Stimulated activated CD8-positive, alpha-beta memory T cell treated with anti-CD3 and anti-CD28 coated beads, Interleukin-4, amount 100 ng/mL, for 1 hour (primary cell): ENCODE results near the gene CSPG5.

Experiments used
- DNase-seq, 2 donors: peaks; one replicate each; pipeline ENCODE4 v3.0.0-alpha.2; 2020; ENCODE audit warnings: low read depth in 2 of 2, low spot score in 1 of 2

The CSPG5 gene

DNA sequence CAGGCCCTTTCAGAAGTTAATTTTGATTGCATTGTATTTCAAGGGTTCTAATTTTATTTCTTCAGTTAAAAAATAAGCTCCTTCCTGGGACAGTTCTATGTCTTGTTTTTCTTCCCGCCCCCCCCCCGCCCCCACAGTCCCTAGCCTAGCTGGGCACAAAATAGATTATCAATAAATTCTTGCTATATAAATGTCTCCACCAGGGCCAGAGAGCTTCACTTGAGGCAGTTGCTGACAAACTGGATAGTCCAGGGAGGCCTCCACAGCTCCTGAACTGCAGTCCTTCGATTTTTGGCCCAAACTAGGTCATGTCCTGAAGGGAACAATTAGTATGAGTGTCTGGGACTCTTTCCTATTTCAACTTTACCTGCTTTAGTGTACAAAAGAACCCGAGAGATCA lies 9.9 kb upstream of the CSPG5 start:
- no peak for DNase-seq

DNA sequence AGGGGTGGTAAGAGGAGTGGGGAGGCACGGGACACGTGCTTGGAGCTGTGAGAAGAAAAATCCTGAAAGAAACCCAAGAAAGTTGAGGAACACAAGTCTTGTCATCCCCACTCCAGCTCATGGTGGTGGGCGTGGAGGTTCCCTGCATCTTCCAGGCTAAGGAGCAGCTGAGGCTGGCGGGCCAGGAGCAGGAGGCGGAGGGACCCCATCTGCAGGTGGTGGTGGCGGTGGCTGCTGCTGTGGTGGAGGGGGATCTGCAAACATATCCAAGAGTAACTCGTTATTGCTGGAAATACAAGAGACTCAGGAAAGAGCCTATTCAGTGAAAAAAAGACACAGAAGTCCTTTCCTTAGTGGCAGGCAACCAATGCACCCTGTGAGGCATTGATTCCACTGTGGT lies 9.4 kb upstream of the CSPG5 start:
- no peak for DNase-seq

DNA sequence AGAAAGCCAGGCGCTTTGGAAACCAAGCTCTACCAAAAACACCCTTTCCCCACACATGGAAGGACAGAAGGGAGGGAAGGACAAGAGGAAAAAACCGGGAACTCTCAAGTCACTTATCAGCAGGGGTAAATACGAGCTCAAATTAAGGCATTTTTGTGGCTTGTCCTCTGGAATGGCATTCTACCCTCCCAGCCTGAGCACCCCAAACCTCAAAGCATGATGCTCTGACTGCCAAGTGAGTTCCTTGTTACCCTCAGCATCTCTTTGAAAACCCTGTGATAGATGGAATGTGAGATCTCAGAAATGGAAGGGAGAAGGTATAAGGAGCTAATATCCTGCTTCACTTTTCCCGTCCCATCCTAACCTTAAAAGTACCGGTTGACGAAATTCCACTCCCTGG lies 8.1 kb upstream of the CSPG5 start:
- DNase-seq: no peak

DNA sequence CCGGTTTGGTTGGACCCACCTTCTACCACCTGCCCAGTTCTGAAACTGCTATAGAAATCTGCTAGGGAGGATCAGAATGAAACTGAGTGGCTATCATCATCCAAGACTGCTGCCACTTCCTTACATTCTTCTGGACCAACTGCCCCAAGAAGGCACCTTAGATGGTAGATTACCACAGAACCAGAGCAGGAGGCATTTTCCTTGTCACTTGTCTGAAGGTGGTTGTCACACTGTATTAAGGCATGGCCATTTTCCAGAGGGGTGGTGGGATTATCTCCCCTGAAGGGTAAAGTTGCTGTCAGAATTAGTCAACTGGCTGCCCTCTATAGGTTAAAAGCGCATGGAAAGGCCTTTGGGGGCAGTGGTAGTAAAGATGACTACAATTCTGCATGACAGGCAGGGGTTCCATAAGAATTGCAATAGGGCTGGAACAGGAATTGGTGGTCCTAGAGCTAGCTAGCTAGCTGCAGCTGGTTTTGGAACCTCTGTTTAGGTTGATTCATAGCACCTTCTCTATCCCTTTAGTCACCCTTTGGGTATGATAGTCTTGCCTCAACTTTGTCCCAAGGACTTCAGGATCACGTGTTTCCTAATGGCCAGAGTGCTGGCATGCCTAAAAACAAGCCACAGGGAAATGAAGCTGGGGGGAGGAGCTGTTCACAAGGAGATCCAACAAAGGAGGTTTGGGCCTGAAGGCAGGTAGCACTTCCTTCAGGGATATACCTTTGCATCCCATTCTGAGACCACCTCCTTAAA lies 4.8 kb upstream of the CSPG5 start:
- DNase-seq: no peak

DNA sequence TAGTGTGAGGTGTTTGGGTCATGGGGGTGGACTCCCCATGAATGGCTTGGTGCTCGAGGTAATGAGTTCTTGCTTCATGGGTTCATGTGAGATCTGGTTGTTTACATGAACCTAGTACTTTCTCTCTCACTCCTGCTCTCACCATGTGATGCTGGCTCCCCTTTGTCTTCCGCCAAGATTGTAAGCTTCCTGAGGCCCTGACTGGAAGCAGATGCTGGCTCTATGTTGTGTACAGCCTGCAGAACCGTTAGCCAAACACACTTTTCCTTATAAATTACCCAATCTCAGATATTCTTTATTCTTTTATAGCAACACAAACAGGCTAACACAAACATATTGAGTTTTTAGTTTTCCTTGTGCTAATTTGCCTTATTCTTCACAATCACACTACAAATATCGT lies 3.2 kb upstream of the CSPG5 start:
- DNase-seq: no peak

DNA sequence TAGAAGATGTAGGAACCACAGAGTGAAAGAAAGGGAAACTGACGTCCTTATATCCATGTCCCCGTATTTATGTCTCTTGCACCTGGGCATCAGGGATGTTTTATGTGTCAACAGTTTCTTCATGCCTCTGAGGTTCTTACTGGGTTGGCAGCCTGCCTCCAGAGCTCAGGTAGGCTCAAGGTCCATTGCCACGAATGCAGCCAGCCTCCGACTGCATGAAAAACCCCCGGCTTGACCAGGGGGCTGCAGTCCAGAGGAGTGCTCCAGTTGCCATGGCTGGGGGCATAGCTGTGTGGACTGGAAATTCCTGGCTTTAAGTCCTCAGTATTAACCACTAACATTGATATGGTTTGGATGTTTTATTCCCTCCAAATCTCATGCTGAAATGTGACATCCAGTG lies 2.8 kb upstream of the CSPG5 start:
- DNase-seq: no peak

DNA sequence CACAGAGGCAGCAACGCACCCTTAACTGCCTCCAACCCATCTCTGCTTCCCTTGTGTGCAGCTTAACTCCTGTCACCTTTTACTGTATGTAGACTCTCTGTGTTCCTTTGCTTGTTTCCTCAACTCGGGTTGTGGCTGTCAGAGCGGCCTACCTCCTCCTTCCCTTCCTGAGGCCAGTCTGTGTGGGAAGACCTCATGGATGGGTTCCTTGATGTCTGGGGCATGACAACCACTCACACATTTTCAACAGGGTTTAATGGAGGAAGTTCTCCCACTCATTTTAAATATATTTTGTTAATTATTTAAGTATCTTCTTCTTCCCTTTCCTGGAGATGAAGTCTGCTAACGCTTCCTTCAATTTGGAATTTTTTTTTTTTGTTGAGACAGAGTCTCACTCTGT lies 1.8 kb upstream of the CSPG5 start:
- DNase-seq: no peak

DNA sequence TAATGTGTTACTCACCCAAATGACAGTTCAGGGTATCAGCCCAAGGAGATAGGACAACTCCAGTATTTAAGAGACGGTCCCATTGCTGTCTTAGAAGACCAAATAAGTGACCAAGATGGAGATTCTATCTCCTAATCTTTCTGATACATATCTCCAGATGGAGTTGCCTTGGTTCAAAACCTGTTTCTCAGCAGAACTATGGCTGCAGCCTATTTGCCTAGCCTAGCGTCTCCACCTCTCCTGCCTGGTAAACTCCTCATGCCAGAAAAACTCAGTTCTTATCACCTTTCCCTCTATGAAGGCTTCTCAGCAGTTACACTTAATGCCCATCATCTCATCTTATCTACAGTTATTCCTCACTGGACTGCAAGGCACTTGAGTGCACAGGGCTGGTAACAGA lies 1.2 kb upstream of the CSPG5 start:
- no peak for DNase-seq

DNA sequence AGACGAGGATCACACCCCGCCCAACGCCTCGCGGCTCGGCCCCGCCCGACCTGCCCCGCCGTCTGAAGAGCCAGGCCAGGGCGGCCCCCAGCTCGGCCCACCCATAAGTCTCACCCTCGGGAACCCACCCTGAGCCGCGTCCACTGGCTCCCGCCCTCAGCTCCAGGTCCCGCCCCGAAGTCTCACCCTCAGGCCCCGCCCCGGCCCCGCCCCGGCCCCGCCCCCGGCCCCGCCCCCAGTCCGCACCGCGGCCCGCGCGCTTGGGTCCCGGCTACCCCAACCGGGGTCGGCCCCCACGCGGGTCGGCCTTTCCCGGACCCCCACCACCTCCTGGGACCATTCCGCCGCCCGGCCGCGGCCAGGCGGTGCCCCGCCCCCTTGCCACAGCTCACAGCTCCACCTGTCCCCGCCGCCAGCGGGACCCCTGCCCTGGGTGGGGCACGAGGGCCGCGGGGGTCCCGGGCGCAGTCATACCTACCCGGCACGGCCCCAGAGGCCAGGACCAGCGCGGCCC lies 489 bp downstream of the CSPG5 start:
- DNase-seq: no peak

DNA sequence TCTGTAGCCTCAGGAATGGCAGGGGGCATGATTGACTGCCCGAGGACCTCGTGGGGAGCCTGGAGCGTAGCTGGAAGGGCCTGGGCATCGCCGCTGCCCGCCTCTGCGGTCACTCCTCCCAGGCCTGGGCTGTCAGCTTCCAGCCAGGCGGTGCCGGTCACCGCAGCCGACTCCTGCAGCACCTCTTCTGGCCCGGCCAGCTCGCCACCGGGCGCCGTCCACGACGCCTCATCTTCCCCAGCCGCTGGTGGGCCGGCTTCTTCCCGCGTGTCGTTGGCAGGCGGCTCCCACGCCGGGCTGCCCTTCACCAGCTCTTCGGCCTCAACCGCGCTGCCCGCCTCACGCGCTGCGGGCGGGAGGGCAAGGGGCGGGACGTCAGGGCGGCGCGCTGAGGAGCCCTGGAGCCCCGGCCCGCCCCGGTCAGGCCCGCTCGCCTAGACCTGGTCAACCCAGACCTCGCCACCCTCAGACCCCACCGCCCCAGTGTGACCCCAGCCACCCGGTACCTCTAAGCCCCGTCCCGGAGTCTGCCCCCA lies 1.0 kb downstream of the CSPG5 start:
- DNase-seq: no peak

DNA sequence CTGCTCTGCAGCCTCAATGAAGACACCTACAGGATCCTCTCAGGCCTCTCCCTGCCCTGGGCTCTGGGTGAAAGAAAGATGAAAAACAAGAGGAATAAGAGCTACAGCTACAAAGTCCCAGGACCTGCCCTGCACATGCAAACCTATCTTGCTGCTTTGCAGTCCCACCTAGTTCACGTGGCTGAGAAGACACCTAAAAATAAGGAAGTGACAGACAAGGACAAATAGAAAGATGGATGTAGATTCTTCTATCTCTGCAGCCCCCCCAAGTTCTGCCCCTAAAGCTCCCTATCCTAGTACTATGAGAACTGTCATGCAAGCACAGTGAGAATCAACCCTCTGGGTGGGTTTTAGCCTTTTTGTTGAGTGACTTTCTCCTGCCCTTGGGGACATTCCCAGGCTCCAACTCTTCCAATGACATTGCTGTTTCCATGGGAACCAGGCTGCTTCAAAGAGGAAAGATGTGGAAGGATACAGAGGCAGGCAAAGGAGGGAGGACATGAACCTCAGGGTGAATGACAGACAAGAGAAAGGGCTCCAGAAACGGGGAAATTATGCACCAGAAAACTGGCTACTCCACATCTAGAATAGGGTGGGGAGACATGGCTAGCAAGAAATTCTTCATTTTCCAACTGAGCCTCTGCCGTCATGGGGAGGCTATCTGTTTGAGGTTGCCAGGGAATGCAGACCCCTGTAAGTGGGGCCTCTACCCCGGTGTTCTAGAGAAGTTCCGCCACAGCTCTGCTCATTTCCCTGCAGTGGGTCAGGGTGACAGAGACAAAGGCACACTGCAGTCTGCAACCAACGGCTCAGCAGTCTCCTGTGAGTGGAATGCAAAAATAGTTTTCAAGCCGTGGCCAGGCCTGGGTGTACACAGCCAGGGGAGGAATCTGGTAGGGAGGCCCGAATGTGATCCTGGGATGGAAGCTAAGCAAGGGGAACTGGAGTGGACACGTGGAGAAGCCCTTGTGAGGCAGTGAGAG lies 5.2 kb downstream of the CSPG5 start:
- DNase-seq: no peak

DNA sequence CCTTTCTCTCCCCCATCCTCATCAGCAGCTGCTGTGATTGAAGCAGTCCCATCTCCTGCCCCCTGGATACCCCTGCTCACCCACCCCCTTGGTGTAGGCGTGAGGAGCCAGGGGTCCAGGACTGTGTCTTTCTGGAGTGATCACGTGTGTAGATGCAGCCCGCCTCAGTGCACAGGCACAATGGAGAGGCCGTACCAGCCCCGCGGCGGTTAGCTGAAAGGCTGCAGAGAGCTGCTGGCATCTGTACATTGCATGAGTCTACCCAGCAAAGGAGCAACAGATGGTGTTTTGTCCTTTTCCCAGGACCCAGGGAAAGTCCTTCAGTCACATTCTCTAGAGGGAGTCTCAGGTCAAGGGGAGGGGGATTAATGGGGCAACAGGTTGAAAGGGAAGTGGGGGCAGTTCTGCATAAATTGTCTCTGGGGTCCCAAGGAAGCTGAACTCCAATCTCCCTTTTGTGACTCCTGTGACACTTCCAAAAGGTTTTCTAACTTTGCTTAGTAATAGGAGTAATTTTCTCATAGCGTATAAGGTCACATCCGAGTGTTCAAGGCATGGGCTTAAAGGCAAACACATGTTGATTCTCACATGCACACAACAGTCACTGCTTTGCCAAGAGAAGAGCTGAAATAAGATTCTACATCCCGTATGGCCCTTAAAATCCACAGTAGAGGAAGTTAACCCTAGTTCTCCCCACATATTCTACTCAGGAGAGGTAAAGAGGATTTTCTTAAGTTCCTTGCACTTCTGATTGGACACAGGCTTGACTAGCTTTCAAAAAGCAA lies 7.1 kb downstream of the CSPG5 start:
- DNase-seq: no peak

DNA sequence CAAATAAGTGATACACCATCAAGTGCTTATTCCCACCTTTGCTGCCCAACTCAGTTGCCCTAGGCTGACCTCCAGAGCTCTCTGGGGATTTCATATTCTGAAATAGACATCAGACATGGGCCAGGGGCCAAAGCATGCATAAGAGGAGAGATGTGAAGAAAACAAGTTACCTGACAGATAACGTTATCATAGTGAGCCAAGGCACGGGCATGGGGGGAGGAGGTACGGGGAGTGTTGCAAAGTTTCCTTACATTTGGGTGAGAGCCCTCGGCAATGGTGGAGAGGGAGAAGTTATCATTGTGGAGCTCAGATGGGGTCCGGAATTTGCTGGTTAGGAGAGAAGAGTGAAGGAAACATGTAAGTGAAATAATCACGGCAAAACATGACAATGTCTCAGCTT lies 9.8 kb downstream of the CSPG5 start:
- DNase-seq: no peak

DNA sequence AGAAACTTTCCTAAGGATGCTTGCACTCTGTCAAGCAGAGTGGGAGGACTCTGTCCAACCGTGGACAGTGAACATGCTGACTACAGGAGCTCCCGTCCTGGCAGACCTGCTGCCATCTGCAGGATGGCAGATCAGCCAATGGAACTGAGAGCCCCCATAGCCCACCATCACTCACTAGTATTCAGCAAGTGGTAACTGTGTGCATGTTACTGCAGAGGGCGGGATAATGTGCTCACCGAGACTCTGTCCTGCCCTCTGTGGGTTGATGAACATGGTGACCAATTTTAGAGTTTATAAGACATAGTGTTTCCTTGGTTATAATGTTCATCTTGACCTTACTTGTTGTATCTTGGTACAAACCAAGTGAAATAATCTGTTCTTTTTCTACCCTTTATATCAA lies 11.5 kb downstream of the CSPG5 start:
- DNase-seq: no peak

DNA sequence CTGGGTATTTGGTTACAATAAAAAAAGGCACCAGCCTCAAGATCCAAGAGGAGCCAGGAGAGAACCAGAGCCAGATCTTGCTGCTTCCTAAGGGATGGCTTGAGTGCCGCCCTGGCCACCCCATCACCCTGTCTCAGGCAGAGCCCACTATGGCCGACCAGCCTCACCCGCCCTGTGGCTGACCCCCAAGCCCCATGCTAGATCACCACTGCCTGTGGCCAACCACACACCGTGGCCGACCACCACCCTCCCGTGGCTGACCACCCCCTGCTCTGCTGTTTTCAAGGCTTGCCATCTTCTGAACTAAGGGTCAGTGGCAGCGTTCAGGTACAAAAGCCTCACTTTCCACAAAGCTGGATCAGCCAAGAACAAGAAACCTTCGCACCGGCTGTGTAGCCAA lies 12.0 kb downstream of the CSPG5 start:
- DNase-seq: no peak

DNA sequence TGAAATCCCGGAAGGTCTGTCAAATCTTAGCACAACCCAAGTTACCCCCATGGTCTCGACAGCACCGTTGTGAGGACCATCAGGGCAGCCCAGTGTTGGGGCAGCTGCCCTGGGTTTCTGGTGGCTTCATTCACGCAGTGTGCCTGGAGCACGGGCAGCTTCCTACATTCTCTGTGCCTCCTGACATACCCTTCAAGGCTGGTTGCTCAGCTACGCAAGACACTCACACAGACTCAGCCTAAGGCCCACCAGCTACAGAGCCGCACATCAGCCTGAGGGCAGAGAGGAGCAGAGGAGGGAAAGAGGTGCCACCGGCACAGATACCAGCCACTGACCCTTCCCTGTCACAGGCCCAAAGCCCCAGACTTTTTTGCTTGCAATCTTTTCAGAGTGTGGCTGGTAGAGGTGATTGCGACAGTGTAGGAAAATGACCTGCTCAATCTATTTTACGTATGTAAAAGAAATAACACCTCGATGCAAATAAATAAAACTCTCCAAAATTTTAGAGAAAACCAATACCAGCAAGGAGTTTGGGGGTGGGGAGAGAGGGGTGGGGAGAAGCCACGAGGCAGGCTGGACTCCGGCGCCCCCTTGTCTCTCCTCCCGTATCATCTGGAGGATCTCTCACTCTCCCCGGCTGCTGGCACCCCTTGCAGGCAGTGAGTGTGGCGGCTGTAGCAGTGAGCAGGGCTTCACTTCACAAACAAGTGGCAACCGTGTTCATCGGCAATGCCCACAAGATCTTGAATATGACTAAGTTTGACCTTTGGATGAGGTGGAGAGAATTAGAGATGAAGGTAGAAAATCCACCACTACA lies 12.7 kb downstream of the CSPG5 start:
- no peak for DNase-seq

DNA sequence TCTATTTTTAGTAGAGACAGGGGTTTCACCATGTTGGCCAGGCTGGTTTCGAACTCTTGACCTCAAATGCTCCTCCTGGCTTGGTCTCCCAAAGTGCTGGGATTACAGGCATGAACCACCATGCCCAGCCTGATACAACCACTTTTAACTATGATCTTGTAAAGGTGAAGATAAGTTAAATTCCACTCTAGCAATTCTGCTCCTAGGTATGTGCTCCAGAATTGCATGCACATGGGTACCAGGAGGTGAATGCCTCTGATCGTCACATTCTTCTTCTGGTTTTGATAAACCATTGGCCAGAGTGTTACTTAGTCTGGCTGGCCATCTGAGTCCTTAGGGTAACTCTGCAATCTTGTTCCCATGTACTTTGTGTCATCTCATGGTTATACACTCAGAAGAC lies 22.3 kb downstream of the CSPG5 start:
- no peak for DNase-seq

DNA sequence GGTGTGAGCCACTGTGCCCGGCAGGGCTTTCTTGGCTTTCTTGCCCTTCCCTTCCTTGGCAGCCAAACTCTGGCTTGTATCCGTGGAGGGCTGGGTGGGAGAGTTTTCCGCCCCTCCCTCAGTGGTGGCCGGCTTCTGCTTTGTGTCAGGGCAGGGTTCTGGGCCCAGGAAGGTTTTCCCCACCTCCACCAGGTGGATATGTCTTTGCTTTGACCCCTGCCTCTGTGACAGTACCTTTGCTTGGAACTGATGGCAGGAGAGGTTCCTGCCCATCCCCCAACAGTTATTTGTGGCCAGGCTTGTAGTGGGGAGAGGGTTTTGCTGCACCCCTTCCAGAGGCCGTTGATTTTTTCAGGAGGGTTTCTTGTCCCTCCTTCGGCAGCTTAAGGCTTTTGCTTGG lies 24.3 kb downstream of the CSPG5 start:
- DNase-seq: no peak

DNA sequence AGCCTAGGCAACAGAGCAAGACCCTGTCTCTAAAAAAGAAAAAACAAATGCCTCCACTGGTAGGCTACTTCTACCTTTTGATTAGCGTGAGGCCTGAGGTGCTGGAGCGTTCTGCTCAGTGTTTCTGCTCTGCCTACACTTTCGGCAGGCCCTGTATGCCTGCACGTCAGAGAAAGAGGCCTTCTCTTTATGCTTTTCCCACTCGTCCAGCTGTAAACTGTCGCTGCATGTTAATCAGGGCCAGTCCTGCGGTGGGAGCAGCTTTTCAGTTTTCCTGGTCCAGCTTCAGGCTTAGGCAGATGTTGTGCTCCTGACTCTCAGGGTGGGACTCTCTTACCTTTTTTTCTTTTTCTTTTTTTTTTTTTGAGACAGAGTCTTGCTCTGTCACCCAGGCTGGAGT lies 25.3 kb downstream of the CSPG5 start:
- no peak for DNase-seq

DNA sequence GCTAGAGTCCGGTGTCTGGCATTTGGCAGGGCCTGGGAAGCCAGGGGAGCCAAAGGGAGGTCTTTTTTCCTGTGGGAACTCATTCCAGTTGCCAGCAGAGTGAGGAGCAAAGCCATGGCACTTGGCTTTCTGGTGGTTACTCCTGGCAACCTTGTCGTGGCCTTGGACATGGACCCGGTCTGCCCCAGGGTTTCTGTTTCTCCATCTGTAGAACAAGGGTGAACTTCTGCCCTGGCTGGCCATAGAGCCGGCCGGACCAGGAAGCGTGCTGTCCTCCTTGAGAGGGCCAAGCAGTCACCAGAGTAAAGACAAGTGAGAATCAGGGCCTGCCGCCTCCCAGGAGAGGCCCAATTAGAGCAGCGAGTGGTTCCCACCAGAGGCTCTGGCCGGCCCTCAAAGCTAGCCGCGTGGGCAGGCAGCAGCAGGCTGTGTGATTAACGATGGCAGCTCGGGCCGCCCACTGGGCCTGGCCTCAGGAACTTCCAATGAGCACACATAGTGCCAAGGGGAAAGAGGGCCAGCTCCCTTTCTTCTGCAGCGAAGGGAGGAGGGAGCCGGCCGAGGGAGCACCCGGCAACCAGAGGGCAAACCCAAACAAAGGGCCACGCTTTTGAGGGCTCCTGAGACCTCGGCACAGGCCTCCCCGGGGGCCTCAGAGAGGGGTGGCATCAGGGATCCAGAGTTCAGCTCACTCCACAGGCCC lies 36.0 kb downstream of the CSPG5 start:
- DNase-seq: no peak
